HCT116 (cell line): ENCODE data around the gene B3GALT5. TPM values are rescaled to one million over a fixed set of nuclear protein-coding genes. Genes with fewer than 3 reads are reported as not detected.

Experiments used
- ATAC-seq: fragments of 200-7000 bp; cut with Tn5 transposase; 2 replicates; pipeline ENCODE4 v1.9.1; 2020; ENCODE audit warnings: mild to moderate bottlenecking, moderate library complexity
- BruUV-seq: library from RNA; stranded (reverse); fragments of 400-500 nt; replicated peaks from 2 replicates; lab custom pipeline; 2021; lab: Mats Ljungman, UMichigan
- CTCF ChIA-PET: fragments of 300-600 bp; sonication (Branson Sonifier 250); formaldehyde crosslinking; loops from one replicate; lab custom pipeline; 2021; ENCODE audit warnings: antibody characterized with exemption; lab: Charles Lee
- POLR2A ChIA-PET: fragments of 300-600, 350-600 bp; sonication (Branson Sonifier 250); formaldehyde crosslinking; loops from one replicate; lab custom pipeline; 2021; ENCODE audit warnings: antibody characterized with exemption; lab: Charles Lee
- RAD21 ChIA-PET, 2 experiments: fragments of 300-600 bp; sonication (Branson Sonifier 250); formaldehyde crosslinking; loops; one replicate each; lab custom pipeline; 2023; ENCODE audit warnings: low total read pairs in 2 of 2; ENCODE audit not compliant: uncharacterized antibody in 2 of 2, unreplicated experiment in 2 of 2, low non-redundant PET in 1 of 2; lab: Charles Lee
- DNase-seq: peaks from one replicate; pipeline ENCODE4 v3.0.0-alpha.2; 2010; ENCODE audit warnings: low read depth, low spot score
- H2AFZ ChIP-seq: fragments of 200-600 bp; shearing (Covaris generic), sonication (generic); 2 replicates; pipeline ENCODE4 v1.6.1; 2017; ENCODE audit warnings: low read depth, mixed run types, mixed read lengths, antibody characterized with exemption, low read length; ENCODE audit not compliant: poor library complexity, severe bottlenecking
- H3K27ac ChIP-seq: 2 replicates; pipeline ENCODE4 v1.5.1; 2012; ENCODE audit warnings: low read depth, low read length
- H3K27me3 ChIP-seq: fragments of 200-600 bp; sonication (generic); 2 replicates; pipeline ENCODE4 v1.6.1; 2016; ENCODE audit warnings: mixed run types, low read length, mixed read lengths; ENCODE audit not compliant: insufficient read depth
- H3K36me3 ChIP-seq, 2 experiments: fragments of 200-500 bp in 1 of 2; fragments of 200-600 bp in 1 of 2; sonication (Bioruptor generic) in 1 of 2; sonication (generic) in 1 of 2; 2 replicates each; pipeline versions ENCODE4 v1.5.1 to v1.6.1; 2014 to 2016; ENCODE audit warnings: low read length in 2 of 2, inconsistent platforms in 1 of 2, mixed read lengths in 1 of 2, mixed run types in 1 of 2; ENCODE audit not compliant: insufficient read depth in 2 of 2, control insufficient read depth in 1 of 2
- H3K4me1 ChIP-seq, 2 experiments: fragments of 200-600 bp in 1 of 2; sonication (generic) in 1 of 2; 2 replicates each; pipeline versions ENCODE4 v1.5.1 to v1.6.1; 2012 to 2017; ENCODE audit warnings: low read length in 2 of 2, inconsistent platforms in 1 of 2, mild to moderate bottlenecking in 1 of 2, mixed read lengths in 1 of 2, mixed run types in 1 of 2, moderate library complexity in 1 of 2; ENCODE audit not compliant: insufficient read depth in 2 of 2, control insufficient read depth in 1 of 2
- H3K4me2 ChIP-seq: fragments of 200-600 bp; sonication (generic); 2 replicates; pipeline ENCODE4 v1.6.1; 2017; ENCODE audit warnings: mixed run types, low read length, mixed read lengths
- H3K4me3 ChIP-seq, 2 experiments: fragments of 200-600 bp in 1 of 2; sonication (generic) in 1 of 2; replicated peaks in 1 of 2; 2 replicates each; pipeline ENCODE4 v1.5.1; 2011 to 2016; ENCODE audit warnings: low read length in 2 of 2, control low read depth in 1 of 2, low read depth in 1 of 2, mild to moderate bottlenecking in 1 of 2, mixed read lengths in 1 of 2, mixed run types in 1 of 2
- H3K79me2 ChIP-seq: fragments of 200-600 bp; sonication (generic); 2 replicates; pipeline ENCODE4 v1.6.1; 2017; ENCODE audit warnings: mild to moderate bottlenecking, mixed run types, low read length, moderate library complexity, mixed read lengths; ENCODE audit not compliant: insufficient read depth
- H3K9ac ChIP-seq: fragments of 200-600 bp; sonication (generic); 2 replicates; pipeline ENCODE4 v1.6.1; 2016; ENCODE audit warnings: low read length, mixed read lengths
- H3K9me2 ChIP-seq: fragments of 200-600 bp; sonication (generic), shearing (Covaris generic); 2 replicates; pipeline ENCODE4 v1.6.1; 2017; ENCODE audit warnings: mixed run types, mild to moderate bottlenecking, moderate library complexity; ENCODE audit not compliant: insufficient read depth
- H3K9me3 ChIP-seq, 2 experiments: fragments of 200-500 bp in 1 of 2; fragments of 200-600 bp in 1 of 2; sonication (Bioruptor generic) in 1 of 2; sonication (generic) in 1 of 2; 2 replicates each; pipeline ENCODE4 v1.6.1; 2014 to 2017; ENCODE audit warnings: low read length in 2 of 2, mixed read lengths in 2 of 2, inconsistent platforms in 1 of 2, low read depth in 1 of 2, mild to moderate bottlenecking in 1 of 2, mixed run types in 1 of 2, moderate library complexity in 1 of 2; ENCODE audit not compliant: control insufficient read depth in 1 of 2, insufficient read depth in 1 of 2
- H4K20me1 ChIP-seq: fragments of 200-600 bp; sonication (generic), shearing (Covaris generic); 2 replicates; pipeline ENCODE4 v1.6.1; 2017; ENCODE audit warnings: mixed run types, mild to moderate bottlenecking, moderate library complexity; ENCODE audit not compliant: insufficient read depth
- ATF3 ChIP-seq: IDR thresholded peaks from 2 replicates; pipeline ENCODE4 v1.6.1; 2012
- CBX3 ChIP-seq: IDR thresholded peaks from 2 replicates; pipeline ENCODE4 v1.6.1; 2012; ENCODE audit warnings: low read depth
- CEBPB ChIP-seq: IDR thresholded peaks from 2 replicates; pipeline ENCODE4 v1.6.1; 2012; ENCODE audit warnings: low read depth
- EGR1 ChIP-seq: IDR thresholded peaks from 2 replicates; pipeline ENCODE4 v1.6.1; 2012; ENCODE audit warnings: low read depth
- ELF1 ChIP-seq: IDR thresholded peaks from 2 replicates; pipeline ENCODE4 v1.6.1; 2012; ENCODE audit warnings: low read depth, borderline replicate concordance
- EZH2 ChIP-seq: fragments of 200-600 bp; sonication (generic); IDR thresholded peaks from 2 replicates; pipeline ENCODE4 v1.6.1; 2017; ENCODE audit warnings: antibody characterized with exemption, mixed run types
- EZH2phosphoT487 ChIP-seq: fragments of 200-600 bp; IDR thresholded peaks from 2 replicates; pipeline ENCODE4 v1.6.1; 2018; ENCODE audit warnings: antibody characterized with exemption, borderline replicate concordance
- JUND ChIP-seq: IDR thresholded peaks from 2 replicates; pipeline ENCODE4 v1.6.1; 2012
- MAX ChIP-seq: IDR thresholded peaks from 2 replicates; pipeline ENCODE4 v1.6.1; 2012
- RAD21 ChIP-seq: IDR thresholded peaks from 2 replicates; pipeline ENCODE4 v1.6.1; 2012; ENCODE audit warnings: low read depth, mild to moderate bottlenecking
- SIN3A ChIP-seq: IDR thresholded peaks from 2 replicates; pipeline ENCODE4 v1.6.1; 2012; ENCODE audit warnings: low read depth
- SP1 ChIP-seq: IDR thresholded peaks from 2 replicates; pipeline ENCODE4 v1.6.1; 2012; ENCODE audit warnings: low read depth
- SRF ChIP-seq: IDR thresholded peaks from 2 replicates; pipeline ENCODE4 v1.6.1; 2012; ENCODE audit warnings: low read depth
- TCF7L2 ChIP-seq: IDR thresholded peaks from 2 replicates; pipeline ENCODE4 v1.7.0; 2011; ENCODE audit warnings: borderline replicate concordance, inconsistent platforms; ENCODE audit not compliant: insufficient read depth, insufficient read length; ENCODE audit errors: extremely low read depth
- ZFX ChIP-seq: fragments of 450-650 bp; IDR thresholded peaks from 2 replicates; pipeline ENCODE4 v1.6.1; 2017
- ZNF274 ChIP-seq: fragments of 200-500 bp; sonication (Bioruptor generic); IDR thresholded peaks from 2 replicates; pipeline ENCODE4 v1.6.1; 2014; ENCODE audit warnings: mild to moderate bottlenecking, low read depth, low read length, inconsistent platforms
- intact Hi-C: fragments of 100-400 bp; cut with micrococcal nuclease; formaldehyde crosslinking; loops from 2 replicates; pipeline ENCODE4 v1.10.0; 2022
- total RNA-seq: library from RNA; stranded (reverse); gene quantifications from one replicate; pipeline ENCODE4 v1.2.1, GENCODE V29; 2021; ENCODE audit not compliant: unreplicated experiment
- TF ChIP-seq, protein P1 (sequence below): IDR thresholded peaks from 2 replicates; pipeline ENCODE4 v1.6.1; 2011; ENCODE audit warnings: mild to moderate bottlenecking, low read length, moderate library complexity; ENCODE audit not compliant: insufficient replicate concordance; ENCODE audit errors: extremely low read depth
- TF ChIP-seq, protein P2 (sequence below), 3 experiments: fragments of 200-600 bp in 1 of 3; sonication (generic) in 1 of 3; IDR thresholded peaks in 2 of 3; conservative IDR thresholded peaks in 1 of 3; 2 replicates each; pipeline ENCODE4 v1.5.1; 2012 to 2017; ENCODE audit warnings: low read depth in 2 of 3, low read length in 2 of 3, antibody characterized with exemption in 1 of 3, borderline replicate concordance in 1 of 3, control low read depth in 1 of 3, mild to moderate bottlenecking in 1 of 3, mixed read lengths in 1 of 3, mixed run types in 1 of 3, moderate library complexity in 1 of 3; ENCODE audit not compliant: insufficient read depth in 1 of 3

B3GALT5 gene
- total RNA-seq, 1 experiment from 2014 or later = 1.2 TPM

GRCh38 chr21:39696196-39696595 lies 83.5 kb downstream of the B3GALT5 start:
- Histone ChIP-seq H3K79me2 (no peaks in the 10 kb centered on the region), H4K20me1 (no peaks in the 10 kb centered on the region), H3K9me2 (no peaks in the 10 kb centered on the region), H2AFZ (no peak overlapping the region), H3K9ac (no peak overlapping the region), H3K36me3 (no peaks in the 10 kb centered on the region), H3K9me3 (no peaks in the 10 kb centered on the region), H3K27ac (no peak overlapping the region), H3K4me3 (no peak overlapping the region), H3K4me2 (no peak overlapping the region), H3K27me3 (no peaks in the 10 kb centered on the region), H3K4me1 (no peaks in the 10 kb centered on the region)
- ChIA-PET RAD21 (no interaction called here), POLR2A (no interaction called here), CTCF (no interaction called here)
- BruUV-seq = no TSS peak
- TF ChIP-seq TCF7L2 (no peak), SP1 (no peak), EZH2phosphoT487 (no peak), MAX (no peak), ELF1 (no peak), ZNF274 (no peak), SIN3A (no peak), CEBPB (no peak), RAD21 (no peak), CBX3 (no peak), ZFX (no peak), EGR1 (no peak), JUND (no peak), SRF (no peak), EZH2 (no peak), ATF3 (no peak)
- TF ChIP-seq, protein P1, sequence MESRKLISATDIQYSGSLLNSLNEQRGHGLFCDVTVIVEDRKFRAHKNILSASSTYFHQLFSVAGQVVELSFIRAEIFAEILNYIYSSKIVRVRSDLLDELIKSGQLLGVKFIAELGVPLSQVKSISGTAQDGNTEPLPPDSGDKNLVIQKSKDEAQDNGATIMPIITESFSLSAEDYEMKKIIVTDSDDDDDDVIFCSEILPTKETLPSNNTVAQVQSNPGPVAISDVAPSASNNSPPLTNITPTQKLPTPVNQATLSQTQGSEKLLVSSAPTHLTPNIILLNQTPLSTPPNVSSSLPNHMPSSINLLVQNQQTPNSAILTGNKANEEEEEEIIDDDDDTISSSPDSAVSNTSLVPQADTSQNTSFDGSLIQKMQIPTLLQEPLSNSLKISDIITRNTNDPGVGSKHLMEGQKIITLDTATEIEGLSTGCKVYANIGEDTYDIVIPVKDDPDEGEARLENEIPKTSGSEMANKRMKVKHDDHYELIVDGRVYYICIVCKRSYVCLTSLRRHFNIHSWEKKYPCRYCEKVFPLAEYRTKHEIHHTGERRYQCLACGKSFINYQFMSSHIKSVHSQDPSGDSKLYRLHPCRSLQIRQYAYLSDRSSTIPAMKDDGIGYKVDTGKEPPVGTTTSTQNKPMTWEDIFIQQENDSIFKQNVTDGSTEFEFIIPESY = no peak
- TF ChIP-seq, protein P2, sequence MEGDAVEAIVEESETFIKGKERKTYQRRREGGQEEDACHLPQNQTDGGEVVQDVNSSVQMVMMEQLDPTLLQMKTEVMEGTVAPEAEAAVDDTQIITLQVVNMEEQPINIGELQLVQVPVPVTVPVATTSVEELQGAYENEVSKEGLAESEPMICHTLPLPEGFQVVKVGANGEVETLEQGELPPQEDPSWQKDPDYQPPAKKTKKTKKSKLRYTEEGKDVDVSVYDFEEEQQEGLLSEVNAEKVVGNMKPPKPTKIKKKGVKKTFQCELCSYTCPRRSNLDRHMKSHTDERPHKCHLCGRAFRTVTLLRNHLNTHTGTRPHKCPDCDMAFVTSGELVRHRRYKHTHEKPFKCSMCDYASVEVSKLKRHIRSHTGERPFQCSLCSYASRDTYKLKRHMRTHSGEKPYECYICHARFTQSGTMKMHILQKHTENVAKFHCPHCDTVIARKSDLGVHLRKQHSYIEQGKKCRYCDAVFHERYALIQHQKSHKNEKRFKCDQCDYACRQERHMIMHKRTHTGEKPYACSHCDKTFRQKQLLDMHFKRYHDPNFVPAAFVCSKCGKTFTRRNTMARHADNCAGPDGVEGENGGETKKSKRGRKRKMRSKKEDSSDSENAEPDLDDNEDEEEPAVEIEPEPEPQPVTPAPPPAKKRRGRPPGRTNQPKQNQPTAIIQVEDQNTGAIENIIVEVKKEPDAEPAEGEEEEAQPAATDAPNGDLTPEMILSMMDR (IDR thresholded peaks at IDR 0.05 in 2 of 3, conservative IDR thresholded peaks at IDR 0.05 in 1 of 3; ENCODE audit: borderline replicate concordance in 1 of 3, insufficient read depth in 1 of 3, low read depth in 2 of 3, low read length in 2 of 3) = no peak
- intact Hi-C loops = loop anchor here (10.0 kb wide), 1 partner anchor 101 kb away; no protein-coding TSS in a partner anchor
- DNase-seq (no peak), ATAC-seq (no peak)
